Superior temporal gyrus (tissue), 1 donor: ENCODE measurements around the gene DPYSL5.
A peak's percentile ranks its signal among the peaks of the same experiment; 100 is the strongest.
"Not testable (repeated sequence)": the region's sequence is repeated elsewhere in the genome, so short reads cannot be mapped to it uniquely, and the experiment has no call there.

Experiments
- DNase-seq: peaks from one replicate; pipeline ENCODE4 v3.0.0-alpha.2; 2016; ENCODE audit errors: extremely low spot score

Gene DPYSL5

DNA sequence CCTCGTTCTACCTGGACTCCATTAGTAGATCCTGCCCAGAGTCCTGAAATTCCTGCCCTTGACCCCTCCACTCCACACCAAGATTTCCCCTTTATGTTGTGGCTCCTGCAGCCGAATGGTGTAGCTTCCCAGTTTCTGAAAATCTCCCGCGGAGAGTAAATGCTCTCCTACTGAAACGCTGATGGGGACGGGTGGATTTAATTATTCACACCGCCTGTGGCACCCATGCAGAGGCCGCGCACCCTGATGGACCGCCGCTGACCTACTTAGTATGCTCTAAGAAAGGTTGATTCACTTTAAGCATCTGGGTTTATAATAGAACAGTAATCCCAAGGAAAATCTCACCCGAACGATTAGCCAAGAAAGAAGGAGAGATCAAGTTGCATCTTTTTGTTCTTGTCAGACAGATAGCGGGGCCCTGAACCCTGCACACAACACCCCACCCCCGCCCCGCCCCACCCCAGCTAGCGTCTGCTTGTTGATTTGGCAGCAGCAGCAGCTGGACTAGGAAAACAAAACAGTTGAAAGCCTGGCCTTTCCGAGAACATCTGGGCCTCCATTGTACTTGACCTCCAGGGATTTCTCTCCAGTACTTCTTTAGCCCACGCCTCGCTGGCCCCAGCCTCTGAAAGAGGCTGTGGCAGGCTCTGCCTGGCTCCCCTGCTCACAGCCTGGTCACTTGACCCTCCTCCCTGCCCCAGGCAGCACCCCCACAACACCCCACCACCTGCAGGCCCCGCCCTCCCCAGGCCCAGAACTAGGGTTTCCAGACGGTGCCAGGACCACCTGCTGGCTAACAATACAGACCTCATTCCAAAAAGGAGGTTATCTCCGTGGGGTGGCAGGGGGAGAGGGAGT, 53.6 kb downstream of the DPYSL5 start:
- peak; percentile 76 for DNase-seq

DNA sequence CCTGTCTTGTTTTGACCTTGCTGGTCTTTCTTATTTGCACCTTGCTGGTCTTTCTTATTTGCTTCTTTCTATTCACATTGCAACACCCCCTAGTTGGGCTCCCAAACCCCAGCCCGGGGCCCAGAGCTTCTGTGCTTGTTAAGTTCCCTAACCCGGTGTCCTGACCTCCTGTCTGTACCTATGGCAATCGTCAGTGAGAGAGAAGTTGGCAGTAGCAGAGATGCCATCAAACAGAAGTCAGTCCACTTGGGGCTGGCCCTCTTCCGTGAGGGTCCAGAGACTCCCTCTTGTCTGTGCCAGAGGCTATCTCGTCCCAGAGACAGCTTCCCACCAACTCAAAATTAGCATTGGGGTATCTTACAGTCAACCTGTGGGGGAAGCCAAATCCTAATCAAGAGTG, 55.7 kb downstream of the DPYSL5 start:
- DNase-seq, result no peak

DNA sequence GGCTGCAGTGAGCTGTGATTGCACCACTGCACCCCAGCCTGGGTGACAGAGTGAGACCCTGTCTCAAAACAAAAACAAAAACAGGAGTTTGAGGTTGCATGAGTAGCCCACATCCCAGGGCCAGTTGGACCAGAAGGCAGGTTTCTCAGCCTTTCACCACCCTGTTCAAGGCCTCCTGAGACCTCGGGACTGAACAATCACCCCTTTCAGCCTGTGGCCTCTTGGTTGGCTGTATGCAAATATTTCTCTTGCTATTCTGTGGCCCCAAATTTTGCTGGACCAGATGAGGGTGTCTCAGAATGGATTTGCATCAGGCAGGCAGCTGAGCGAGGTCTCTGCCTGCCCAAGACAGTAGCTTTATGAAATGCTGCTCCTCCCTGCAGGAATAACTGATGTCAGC, 56.9 kb downstream of the DPYSL5 start:
- no peak for DNase-seq

DNA sequence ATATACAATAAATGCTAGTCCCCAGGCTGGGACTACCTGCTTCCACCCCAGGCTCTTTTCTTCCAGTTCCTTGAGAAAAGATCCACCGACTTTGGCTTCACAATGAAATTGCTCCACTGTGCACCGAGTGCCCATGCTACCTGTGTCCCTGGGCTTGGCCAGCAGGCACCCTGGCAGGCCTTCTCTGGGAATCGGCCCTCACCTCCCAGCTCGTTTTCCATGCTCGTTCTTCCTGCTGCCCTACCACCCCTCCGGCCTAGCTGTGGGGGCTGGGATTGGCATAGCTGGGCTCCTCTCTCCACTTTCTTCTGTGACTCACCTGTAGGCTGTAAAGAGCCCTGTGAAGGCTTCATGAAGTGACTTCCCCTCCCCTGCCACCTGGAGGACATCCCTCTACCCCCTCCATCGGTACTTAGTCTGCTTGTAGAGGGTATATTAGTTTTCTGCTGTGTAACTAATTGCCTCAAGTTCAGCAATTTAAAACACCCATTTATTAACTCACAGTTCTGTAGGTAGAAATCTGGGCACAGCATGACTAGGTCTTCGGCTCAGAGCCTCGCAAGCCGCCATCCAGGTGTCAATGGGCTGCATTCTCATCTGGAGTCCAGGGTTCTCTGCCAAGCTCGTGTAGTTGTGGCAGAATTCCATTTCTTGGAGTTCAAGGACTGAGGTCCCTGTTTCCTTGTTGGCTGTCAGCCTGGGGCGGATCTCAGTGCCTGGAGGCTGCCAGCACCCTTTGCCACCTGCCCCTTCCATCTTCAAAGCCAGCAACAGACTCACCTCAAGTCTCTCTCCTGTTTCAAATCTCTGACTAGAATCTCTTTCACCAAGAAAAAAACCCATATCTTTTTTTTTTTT, 57.6 kb downstream of the DPYSL5 start:
- no peak for DNase-seq

DNA sequence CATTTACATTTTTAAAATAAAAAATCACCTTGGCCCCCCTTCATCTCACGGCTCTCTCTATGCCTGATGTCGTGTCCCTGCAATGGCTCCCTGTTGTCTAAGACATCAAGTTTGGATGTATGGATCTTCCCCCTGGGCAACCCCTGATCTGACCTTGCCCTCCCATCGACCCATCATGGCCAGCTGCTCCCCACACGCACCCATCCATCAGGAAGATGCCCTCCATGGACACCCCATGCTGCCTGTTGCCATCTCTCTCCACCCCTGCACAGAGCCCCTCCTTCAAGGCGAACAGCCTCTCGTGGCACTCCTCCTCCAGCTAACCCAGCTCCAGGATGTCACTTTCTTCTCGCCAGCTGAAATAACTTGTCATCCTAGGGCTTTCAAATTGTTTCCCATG, 59.5 kb downstream of the DPYSL5 start:
- DNase-seq, result no peak

DNA sequence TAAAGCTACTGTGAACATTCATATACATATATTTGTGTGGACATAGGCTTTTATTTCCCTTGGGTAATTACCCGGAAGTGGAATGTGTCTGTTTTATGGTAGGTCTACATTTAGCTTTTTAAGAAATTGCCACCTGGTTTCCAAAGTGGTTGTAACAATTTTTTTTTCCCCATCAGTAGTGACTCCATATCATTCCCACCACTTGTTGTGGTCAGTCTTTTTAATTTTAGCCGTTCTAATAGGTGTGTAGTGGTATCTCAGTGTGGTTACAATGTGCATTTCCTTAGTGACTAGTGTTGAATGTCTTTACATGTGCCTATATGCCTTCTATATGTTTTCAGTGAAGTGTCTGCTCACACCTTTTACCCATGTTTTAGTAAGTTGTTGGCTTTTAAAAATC, 62.2 kb downstream of the DPYSL5 start:
- no peak for DNase-seq

DNA sequence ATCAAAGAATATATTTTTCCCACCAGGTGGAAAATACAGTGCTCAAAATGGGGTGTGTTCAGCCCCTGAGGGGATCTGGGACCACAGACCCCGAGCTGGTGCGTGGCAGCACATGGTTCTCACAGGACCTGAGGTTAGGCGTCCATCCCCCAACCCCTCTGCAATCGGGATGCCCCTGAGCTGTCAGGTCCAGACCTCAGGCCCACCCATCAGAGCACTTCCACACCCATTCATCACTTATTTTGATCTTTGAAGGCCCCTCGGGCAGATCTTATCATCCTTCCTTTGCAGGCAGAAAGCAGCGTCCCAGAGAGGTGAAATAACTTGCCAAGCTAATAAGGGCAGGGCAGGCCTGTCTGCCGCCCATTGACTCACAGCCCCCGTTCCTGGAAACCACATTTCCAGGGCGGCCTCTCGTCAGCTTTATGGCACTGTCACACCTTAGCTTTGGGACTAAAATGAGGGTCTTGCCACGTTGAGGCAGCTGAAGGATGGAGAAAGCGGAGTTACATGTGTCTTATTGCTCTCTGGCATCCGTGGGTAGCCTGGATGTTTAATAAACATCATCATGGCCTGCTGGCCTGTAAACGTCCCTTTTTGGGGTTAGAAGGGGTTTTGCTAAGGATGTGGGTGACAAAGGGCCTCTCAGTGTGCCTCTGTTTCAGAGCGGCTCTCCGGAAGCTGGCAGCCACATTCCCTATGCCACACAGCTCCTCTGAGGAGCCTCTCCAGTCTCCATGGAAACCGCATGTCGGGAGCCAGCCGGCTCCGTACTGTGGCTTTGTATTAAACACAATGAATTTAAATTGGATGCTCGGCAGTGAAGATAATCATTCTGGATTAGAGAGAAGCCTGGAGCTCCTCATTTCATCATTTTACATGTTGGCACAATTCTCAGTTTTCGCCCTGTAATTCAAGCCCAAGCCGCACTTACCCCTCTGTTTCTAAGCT, 64.3 kb downstream of the DPYSL5 start:
- DNase-seq, result peak; percentile 95

DNA sequence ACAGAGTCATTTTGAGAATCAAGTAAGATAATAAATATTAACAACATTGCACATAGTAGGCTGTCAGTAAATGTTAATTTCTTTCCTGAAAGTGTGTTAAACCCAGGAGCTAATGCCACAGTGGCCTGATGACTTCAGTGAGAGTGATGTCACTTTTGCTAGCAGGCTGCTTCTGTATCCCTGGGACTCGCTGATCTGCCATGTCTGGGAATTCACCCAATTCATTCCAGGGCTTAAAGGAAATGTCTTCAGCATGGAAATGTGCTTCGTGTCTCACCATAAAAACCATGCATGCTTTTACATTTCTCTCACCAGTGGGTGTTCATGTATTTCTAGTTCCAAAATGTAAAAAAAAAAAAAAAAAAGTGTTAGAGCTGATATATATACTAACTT, 65.7 kb downstream of the DPYSL5 start:
- DNase-seq, result peak; percentile 83

DNA sequence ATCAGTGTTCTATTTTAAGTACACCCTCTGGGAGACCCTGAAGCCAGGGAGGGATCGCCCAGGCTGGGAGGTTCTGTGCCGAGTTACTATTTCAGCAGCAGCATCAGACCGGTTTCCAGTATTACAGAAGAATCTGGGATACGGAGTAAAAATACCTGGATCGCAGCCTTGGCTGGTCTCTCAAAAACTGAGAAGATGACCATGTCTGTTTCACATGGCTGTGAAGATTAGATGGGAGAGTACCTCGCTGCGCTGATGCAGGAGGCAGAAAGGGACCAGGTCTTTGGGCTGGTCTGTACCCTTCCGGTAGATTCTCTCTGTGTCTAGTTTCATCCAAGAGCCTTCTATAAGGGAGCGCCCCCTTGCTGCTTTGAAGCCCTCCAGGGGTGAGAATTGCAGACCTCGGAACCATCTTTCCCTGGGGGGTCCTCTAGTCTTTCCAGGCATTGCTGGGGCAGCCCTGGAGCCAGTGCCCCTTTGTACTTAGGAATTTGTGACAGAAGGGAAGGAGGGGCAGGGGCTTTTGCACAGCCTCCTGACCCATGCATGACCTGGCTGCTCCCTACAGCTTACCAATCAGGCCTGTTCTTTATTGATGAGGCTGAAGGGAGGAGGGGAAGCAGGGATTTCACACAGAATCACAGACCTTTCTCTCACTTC, 66.2 kb downstream of the DPYSL5 start:
- DNase-seq, result peak; percentile 57

DNA sequence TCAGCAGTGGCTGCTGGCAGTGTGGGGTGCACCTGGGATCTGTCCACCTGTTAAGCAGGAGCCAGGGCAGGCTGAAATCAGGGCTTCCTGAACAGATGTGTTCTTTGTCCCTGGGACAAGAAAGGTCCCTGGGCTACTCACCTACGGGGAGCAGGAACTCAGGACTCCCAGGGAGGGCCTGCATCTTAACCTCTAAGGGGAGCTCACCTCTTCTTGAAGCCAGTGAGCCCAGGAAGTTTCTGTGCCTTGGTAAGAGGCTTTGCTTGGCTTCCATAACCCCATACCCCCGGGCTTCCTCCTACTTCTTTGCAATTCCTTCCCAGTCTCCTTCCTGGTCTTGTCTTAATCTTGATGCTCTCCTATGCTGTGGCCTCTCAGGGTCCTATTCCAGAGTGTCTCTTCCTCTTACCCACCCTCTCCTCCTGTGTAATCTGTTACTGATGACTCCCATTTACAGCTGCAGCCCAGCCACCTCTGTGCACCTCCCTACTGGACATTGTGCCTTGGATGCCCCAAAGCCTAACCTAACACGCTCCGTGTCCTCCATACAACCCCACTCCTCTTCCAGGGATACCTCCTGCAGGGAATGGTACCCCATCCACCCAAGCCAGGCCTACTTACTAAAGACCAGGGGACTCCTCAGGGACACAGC, 66.9 kb downstream of the DPYSL5 start:
- DNase-seq, result peak; percentile 7

DNA sequence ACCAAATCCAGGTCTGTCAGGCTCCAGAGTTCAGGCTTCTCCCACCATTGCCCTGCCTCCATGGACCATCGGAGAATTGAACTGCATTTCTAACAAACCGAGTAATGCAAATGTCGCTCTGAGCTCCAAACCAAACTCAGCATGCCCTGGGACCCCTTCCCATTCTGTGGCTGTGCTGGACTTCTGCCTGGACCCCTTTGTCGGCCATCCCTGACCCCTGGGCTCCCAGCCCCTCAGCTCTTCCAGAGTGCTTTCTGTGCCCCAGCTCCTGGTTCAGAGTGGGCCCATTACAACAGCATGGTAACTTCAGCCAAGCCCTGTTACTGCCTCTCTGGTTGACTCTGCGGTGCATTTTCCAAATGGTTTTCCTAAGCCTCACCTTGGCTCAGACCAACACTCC, 67.4 kb downstream of the DPYSL5 start:
- no peak for DNase-seq

DNA sequence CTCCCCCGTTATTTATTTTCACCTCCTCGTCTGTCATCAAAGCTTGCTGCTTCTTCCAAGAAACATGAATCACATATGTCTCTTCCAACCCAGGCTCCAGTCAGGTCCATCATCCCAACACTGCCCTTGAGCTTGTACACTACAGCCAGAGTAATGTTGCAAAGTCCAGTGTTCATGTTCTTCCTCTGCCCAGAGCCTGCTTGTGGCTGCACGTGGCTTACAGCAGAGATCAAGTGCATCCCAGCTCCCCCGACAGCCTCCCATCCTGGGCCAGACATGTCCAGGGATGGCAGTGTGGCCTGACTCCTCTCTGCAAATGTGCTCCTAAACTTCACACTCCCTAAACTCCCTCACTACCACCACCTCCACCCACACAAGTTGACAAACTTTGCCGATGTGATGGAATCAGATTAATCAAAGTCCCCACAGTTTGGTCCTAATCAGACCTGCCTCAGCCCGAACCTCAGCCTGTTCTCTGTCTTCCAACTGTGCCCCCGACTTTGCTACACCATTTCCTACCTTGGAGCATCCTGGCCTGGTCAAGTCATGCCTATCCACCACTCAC, 68.3 kb downstream of the DPYSL5 start:
- DNase-seq, result no peak

DNA sequence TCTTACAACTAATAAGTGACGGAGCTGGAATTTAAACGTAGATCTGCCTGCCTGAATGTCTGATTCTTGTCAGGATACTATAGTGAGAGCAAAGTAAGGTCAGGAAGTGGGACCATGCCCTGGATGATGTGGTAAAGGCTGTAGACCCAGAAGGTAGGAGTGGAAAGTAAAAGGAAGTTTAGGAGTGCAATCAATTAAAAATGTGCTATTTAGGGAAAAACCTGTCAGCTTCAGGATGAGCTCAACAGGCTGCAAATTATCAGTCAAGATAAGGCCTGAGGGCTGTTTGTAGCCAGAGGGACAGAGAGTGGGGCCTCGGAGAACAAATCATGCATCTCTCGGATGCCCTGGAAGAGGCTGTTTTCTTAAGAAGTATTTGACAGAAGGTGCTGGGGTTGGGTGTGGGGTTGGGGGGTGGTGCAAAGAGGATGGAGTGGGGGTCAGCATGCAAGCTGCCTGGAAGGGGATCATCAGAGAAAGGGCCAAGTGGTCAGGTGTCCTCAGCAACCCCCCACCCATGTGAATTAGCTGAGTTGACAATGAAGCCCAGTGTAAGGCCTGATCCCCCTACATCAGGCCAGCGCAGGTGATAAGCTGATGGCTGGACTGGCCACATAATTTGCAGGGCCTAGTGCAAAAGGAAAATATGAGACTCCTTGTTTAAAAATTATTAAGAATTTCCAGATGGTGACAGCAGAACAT, 69.4 kb downstream of the DPYSL5 start:
- DNase-seq, result no peak

DNA sequence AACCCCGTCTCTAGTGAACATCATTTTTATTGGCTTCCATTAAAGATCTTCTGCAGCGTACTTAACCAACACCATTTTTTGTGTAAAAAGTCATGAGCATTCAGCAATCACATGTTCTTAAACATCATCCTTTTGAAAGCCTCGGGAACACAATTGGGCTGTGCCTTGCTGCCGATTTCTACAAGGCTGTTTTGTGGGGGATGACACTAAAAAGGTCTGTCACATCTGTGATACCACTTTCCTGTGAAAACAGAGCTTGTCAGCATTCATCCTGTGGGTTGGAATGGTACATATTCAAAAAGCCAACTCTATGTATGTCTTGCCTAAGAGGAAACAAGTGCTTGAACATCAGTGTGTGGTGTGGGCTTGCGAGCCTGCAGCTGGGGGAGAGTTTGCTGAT, 73.4 kb downstream of the DPYSL5 start:
- DNase-seq, result peak; percentile 59

DNA sequence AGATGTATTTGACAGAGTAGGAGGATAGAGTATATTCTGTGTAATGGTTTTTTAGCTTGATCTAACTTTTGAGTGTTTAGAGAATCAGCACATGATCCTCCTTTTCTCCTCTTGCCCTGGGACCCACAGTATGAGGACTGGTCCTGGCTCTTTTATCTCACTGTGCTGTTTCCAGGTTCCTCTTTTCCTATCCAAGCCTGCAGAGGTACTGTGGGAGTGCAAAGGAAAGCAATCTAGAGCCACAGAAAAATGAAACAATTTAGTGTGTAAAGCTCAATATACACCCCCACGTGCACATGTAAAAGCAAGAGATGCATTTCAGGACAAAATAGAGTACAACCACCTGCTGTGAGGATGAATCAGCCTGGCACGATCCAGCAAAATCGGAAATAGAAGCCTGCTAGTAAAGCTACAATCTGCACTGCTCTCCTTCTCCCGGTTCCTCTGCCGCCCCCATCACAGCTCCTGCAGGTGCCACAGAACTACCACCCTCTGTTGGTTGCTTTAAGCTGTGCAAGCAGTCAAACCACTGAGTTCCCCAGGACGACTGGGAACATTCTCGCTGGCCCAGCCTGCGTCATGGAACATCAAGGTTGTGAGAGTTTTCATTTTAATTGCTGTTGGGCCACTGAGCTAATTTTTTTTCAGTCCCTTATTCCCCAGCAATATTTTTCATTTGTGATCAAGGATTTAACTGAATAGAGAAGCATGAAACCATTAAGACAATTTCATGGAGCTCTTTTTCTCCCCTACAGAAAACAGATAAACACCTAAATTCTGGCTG, 74.7 kb downstream of the DPYSL5 start:
- peak; percentile 93 for DNase-seq

DNA sequence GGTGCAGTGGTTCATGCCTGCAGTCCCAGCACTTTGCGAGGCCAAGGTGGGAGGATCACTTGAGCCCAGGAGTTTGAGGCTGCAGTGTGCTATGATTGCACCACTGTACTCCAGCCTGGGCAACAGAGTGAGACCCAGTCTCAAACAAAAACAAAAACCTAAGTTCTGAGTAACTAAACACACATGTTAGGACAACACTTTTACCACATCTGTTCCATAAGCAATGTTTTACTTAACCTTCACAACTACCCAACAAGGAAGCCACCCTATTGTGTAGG, 75.2 kb downstream of the DPYSL5 start:
- not testable (repeated sequence) for DNase-seq

DNA sequence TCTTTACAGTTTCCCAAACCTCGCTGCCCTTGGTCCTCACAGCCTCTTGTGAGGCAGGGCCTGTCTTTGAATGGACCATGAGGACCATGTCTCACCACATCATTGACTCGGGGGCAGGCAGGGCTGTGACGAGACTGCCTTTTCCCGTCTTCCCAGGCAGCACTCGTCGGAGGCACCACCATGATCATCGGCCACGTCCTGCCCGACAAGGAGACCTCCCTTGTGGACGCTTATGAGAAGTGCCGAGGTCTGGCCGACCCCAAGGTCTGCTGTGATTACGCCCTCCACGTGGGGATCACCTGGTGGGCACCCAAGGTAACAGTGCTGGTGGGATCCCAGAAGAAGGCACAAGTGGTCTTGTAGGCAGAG, 76.8 kb downstream of the DPYSL5 start:
- DNase-seq, result no peak

DNA sequence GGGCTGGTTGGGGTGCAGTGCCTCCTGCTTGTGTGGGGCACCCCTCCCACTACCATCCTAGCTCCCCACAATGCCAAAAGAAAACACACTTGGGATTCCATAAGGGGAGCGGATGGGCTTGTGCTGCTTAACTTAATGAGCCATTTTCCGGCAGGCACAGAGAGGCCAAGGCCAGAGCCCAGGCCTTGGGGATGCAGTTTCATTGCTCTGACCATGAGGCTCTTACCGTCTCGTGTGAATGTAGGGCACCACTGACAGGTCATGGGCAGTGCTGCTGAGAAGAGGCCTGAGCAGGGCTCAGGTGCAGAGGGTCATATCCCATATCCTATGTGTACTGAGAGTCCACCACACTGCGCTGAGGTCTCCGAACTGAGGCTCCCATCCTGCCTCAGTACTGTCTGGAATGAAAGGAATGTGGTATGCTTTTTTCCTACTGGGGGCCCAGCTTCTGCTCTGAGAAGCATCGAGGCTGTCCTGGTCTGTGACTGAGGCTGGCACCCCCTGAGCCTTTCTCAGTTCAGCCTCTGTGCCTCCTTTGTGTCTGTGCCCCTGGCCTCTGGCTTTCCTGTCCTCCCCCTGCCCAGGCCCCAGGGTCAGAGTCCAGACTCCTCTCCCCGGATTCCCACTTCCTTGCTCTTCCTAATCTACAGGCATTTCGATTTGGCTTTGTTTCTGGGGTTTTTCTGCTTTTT, 77.3 kb downstream of the DPYSL5 start:
- no peak for DNase-seq

DNA sequence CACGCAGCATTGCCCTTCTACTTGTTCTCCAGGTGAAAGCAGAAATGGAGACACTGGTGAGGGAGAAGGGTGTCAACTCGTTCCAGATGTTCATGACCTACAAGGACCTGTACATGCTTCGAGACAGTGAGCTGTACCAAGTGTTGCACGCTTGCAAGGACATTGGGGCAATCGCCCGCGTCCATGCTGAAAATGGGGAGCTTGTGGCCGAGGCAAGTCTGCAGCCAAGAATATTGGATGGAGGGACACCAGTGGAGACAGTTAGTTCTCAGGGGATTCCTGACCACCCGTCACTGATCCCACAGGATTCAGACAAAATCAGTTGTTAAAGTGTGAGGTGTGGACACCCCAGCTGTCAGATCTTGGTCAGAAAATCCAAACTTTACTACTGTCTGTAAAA, 79.3 kb downstream of the DPYSL5 start:
- DNase-seq, result no peak
